Measurements from ENCODE around the gene HJV. TPM values are rescaled to one million over a fixed set of nuclear protein-coding genes. Genes with fewer than 3 reads are reported as not detected.

HJV gene
- total and polyA plus RNA-seq, 9 donors, result not detected

GRCh38 chr1:145978471-145978853 is 43.1 kb downstream of the HJV start:
- TF ChIP-seq, protein P1, sequence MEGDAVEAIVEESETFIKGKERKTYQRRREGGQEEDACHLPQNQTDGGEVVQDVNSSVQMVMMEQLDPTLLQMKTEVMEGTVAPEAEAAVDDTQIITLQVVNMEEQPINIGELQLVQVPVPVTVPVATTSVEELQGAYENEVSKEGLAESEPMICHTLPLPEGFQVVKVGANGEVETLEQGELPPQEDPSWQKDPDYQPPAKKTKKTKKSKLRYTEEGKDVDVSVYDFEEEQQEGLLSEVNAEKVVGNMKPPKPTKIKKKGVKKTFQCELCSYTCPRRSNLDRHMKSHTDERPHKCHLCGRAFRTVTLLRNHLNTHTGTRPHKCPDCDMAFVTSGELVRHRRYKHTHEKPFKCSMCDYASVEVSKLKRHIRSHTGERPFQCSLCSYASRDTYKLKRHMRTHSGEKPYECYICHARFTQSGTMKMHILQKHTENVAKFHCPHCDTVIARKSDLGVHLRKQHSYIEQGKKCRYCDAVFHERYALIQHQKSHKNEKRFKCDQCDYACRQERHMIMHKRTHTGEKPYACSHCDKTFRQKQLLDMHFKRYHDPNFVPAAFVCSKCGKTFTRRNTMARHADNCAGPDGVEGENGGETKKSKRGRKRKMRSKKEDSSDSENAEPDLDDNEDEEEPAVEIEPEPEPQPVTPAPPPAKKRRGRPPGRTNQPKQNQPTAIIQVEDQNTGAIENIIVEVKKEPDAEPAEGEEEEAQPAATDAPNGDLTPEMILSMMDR (IDR thresholded peaks at IDR 0.05), result no peak
- Histone ChIP-seq H3K36me3 (no peaks in the 10 kb centered on the region), H3K4me3 (peak overlapping the region; percentile 21), H3K4me1 (ENCODE audit: insufficient read depth) (peaks cover 27% of the 10 kb centered on the region), H3K27ac (peak overlapping the region; percentile 72 to 76), H3K27me3 (no peaks in the 10 kb centered on the region), H3K9me3 (no peaks in the 10 kb centered on the region)
- intact Hi-C loops (cut with DNase I), result loop anchor here in 1 of 4 donors (2.0 kb wide), 1 partner anchor 28 kb away; no protein-coding TSS in a partner anchor
- DNase-seq, result no peak

DNA sequence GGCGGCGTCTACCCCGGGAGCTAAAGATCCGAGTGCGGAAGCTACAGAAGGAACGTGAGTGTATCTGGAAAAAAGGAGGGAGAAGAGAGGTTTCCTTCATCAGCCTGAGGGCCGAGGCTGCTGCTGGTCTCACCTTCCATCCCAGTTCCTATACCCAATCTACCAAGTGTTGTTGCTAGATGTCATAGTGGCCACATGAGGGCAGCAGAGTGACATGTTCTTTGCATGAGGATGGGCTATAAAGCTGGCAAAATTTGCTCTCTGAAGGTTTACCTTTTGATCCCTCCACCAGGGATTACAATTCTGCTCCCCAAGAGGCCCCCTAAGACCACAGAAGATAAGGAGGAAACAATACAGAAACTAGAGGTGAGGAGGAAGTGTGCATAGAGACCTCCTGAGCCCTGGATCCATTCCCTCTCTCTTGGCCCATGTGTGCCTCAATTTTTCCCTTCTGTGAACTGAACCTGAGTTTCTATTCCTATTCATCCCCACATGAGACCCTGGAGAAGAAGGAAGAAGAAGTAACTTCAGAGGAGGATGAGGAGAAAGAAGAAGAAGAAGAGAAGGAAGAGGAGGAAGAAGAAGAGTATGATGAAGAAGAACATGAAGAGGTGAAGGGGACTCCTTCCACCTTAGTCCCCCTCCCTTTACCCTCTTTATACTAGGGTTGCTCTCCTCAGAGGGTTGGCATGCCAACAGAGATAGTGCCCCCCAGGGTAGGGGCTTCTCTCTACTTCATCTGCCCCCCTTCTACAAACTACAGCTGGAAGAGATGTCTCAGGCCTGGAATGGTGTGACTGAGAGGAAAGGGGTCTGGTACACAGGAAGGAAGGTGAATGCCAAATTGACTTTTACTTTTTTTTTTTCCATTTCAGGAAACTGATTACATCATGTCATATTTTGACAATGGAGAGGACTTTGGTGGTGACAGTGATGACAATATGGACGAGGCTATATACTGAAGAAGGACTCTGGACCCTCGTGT is 43.8 kb downstream of the HJV start:
- intact Hi-C loops (cut with DNase I), result loop anchor here in 2 of 4 donors (2.0 kb wide), 2 partner anchors 29 to 35 kb away; no protein-coding TSS in a partner anchor
- peak overlapping the region; percentile 5 for H3K4me3 ChIP-seq
- no peaks in the 10 kb centered on the region for H3K27me3 ChIP-seq
- TF ChIP-seq, protein P1 (IDR thresholded peaks at IDR 0.05), result peak; percentile 65 to 94 (median 91)
- TF ChIP-seq EP300 (IDR thresholded peaks at IDR 0.05), result no peak
- TF ChIP-seq POLR2A (IDR thresholded peaks at IDR 0.05), result no peak
- H3K9me3 ChIP-seq, result no peaks in the 10 kb centered on the region
- H3K4me1 ChIP-seq (ENCODE audit: insufficient read depth), result peaks cover 27% of the 10 kb centered on the region
- DNase-seq, result peak; percentile 75 to 89 (median 80)
- peak overlapping the region; percentile 72 to 76 for H3K27ac ChIP-seq
- 24 to 30% (median 24%) methylated on average over 9 of the region's 9 CpGs for whole genome bisulfite sequencing, 3 donors
- no peaks in the 10 kb centered on the region for H3K36me3 ChIP-seq

DNA sequence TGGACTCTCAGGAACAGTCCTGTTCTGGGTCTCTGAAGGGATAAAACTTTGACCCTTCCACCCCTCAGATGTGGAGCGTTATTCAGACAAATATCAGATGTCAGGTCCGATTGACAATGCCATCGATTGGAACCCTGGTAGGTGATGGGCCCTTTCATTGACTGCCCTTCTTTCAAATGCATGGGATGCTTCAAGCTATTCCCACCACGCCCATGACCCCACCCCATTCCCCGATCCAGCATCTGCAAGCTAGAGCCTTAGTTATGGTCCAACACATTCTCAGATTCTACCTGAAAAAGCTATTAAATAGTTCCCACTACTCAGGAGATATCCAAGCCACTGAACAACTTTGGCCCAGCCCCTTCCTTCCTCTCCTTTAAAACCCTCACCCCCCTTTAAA is 44.5 kb downstream of the HJV start:
- 82 to 86% (median 85%) methylated on average over 5 of the region's 5 CpGs for WGBS, 3 donors
- H3K4me3 ChIP-seq, result no peak overlapping the region
- TF ChIP-seq, protein P1 (IDR thresholded peaks at IDR 0.05), result no peak
- TF ChIP-seq POLR2A (IDR thresholded peaks at IDR 0.05) (no peak), EP300 (IDR thresholded peaks at IDR 0.05) (no peak)

GRCh38 chr1:145975216-145975615 is 46.3 kb downstream of the HJV start:
- TF ChIP-seq, protein P1 (IDR thresholded peaks at IDR 0.05), result no peak
- Histone ChIP-seq H3K27ac (no peak overlapping the region), H3K4me3 (no peak overlapping the region), H3K4me1 (ENCODE audit: insufficient read depth) (peaks cover 16% of the 10 kb centered on the region), H3K36me3 (no peaks in the 10 kb centered on the region), H3K9me3 (no peaks in the 10 kb centered on the region), H3K27me3 (no peaks in the 10 kb centered on the region)
- WGBS, 3 donors, result 76 to 89% (median 82%) methylated on average over 4 of the region's 4 CpGs
- intact Hi-C loops (cut with DNase I), result no loop called here
- DNase-seq, result peak in 1 of 5 donors; percentile 17

More for the DNA sequence above, 44.5 kb downstream of the HJV start:
- H3K9me3 ChIP-seq, result no peaks in the 10 kb centered on the region
- intact Hi-C loops (cut with DNase I), result loop anchor here in 2 of 4 donors (2.0 kb wide), 2 partner anchors 30 to 36 kb away; no protein-coding TSS in a partner anchor
- peaks cover 24% of the 10 kb centered on the region for H3K4me1 ChIP-seq (ENCODE audit: insufficient read depth)
- H3K27ac ChIP-seq, result no peak overlapping the region
- peak in 1 of 5 donors; percentile 32 for DNase-seq
- no peaks in the 10 kb centered on the region for H3K36me3 ChIP-seq
- no peaks in the 10 kb centered on the region for H3K27me3 ChIP-seq

All from ovary (tissue), 9 donors.